Activated CD4-positive, alpha-beta T cell treated with anti-CD3 and anti-CD28 coated beads, Interleukin-2, Interleukin-6, amounts not matched to agents 100 ng/mL and 50 ng/mL, durations not matched to agents 16 hours and 8 hours (primary cell): ENCODE results near the gene DGCR8.

Experiments
- DNase-seq: peaks from one replicate; pipeline ENCODE4 v3.0.0-alpha.2; 2020

The DGCR8 gene

DNA sequence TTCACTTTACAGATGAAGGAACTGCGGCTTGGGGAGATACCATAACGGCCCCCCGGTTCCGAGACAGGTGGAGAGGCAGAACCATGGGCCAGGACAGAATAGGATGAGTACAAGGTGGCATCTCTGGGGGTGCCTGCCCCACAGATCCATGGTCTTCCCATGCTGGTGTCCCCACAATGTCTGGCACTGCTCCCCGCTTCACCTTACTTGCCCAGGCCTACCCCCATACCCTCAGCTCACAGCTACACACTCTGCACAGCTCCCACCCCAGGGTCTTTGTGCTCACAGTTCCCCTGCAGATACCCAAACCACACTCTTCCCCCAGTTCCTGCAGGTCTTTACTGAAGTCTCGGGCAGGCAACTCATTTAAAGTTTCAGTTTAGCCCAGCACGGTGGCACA, 11.4 kb upstream of the DGCR8 start:
- DNase-seq: no peak

DNA sequence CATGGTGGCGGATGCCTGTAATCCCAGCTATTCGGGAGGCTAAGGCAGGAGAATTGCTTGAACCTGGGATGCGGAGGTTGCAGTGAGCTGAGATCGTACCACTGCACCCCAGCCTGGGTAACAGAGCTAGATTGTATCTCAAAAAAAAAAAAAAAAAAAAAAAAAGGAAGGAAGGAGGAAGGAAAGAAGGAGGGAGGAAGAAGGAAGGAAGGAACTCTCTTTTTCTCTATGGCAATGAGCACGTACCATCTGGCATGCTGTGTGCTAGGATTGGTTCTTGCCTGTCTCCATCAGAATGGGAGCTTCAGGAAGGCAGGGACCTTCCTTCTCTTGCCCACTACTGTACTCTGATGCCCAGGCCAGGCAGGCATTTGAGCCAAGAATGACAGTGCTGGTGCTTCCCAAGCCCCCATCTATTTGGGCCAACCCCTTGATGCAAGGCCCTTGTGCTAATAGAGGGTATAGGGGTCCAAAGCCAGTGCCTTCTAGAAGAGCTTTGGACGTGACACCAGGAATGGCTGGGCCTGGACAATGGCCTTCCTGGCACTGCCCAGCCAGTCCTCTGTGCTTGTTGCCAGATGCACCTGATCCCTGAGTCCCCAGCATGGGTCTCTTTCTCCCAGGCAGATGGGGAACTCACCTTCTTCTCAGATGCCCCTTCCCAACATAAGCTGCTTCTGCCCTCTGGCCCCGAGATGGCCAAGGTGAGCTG, 10.6 kb upstream of the DGCR8 start:
- DNase-seq: no peak

DNA sequence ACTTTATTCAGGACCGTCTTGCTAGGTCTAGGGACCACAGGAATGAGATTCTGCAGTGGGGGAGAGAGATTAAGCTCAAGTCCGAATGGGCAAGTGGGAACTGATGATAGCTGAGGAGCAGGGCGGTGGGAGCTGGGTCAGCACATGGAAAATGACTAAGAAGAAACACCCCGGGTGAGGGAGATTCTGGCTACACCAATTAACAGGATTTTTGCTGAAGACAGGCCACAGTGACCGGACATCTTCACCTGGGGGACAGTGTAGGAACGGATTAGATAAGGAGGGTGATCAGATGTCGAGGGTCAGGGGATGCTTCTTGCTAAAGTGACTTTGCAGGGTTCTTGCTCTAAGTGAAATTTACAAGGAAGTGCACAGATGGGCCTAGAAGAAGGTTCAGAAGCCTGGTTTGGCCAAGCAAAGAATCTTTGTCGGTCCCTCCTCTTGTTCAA, 8.5 kb upstream of the DGCR8 start:
- no peak for DNase-seq

DNA sequence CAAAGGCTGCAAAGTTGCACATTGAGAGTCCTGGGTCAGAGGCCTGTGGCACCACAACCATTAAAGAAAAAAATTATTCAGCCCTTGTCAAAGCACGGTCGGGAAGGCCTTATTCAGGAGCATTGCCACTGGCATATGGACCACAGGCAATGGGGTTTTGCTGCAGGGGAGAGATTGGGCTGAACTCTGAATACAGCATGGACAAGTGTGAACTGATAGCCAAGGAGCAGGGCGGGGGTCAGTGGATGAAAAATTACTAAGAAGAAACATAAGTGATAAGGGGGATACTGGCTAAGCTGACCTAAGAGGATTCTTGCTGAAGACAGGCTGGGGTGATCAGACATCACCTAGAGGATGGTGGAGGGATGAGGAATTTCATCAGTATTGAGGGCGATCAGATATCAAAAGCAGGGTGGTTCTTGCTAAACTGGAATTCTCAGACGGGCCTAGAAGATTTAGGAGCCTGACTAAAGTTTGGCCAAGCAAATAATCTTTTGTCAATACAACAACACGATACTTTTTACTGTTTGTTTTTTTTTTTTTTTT, 3.3 kb upstream of the DGCR8 start:
- DNase-seq: no peak

DNA sequence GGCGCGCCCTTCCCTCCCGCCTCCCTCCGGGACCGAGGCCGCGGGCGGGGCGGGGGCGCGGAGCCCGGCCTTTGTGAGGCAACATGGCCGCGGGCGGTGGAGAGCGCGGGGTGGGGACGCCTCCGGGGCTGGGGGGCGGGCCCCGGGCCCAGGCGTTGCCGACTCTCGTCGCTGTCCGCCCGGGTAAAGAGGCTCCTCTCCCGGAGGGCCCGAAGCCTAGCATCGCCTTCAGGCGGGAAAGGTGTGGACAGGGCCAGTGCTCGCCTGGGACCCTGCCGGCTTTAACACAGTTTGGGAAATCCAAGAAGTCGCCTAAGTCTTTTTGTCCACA, 369 bp downstream of the DGCR8 start:
- DNase-seq: peak; percentile 76

DNA sequence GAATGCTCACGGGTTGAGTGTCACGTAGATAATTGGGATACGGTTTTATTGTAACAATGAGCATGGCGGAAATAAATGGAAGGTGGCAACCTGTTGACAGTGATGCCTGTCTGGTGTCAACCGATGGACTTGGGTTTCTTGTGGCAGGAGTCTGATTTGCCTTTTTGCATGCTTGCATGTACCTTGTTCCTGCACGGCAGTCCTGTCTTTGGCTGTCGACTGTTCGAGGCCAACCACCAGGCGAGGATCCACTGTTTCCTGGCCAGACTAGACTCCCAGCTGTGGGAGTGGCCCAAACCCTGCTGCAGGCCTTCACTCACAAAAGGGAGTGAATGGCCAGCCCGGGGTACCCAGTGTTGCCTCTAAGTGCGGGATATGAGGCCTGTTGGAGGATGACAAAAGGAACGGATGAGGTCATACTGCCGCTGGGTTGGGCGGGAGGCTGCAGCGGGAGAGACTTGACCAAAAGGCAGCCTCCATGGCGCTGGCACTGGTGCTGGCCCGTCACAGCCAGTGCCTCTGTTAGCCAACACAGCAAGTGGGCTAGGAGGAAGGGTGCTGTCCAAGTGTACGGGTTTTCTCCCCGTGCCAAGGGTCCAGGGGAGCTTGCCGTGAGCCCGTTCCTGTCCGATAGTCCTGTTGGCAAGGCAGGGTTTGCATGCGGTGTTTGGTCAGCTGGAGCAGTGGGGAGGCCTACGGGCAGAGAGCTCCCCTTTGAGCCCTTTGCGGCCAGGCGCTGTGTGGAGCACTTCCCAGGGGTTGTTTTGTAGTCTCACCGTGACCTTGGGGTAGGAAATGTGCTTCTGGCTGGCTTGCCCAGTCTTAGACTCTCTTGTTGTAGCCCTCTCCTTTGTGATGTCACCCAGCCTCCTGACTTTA, 974 bp downstream of the DGCR8 start:
- DNase-seq: peak; percentile 26

DNA sequence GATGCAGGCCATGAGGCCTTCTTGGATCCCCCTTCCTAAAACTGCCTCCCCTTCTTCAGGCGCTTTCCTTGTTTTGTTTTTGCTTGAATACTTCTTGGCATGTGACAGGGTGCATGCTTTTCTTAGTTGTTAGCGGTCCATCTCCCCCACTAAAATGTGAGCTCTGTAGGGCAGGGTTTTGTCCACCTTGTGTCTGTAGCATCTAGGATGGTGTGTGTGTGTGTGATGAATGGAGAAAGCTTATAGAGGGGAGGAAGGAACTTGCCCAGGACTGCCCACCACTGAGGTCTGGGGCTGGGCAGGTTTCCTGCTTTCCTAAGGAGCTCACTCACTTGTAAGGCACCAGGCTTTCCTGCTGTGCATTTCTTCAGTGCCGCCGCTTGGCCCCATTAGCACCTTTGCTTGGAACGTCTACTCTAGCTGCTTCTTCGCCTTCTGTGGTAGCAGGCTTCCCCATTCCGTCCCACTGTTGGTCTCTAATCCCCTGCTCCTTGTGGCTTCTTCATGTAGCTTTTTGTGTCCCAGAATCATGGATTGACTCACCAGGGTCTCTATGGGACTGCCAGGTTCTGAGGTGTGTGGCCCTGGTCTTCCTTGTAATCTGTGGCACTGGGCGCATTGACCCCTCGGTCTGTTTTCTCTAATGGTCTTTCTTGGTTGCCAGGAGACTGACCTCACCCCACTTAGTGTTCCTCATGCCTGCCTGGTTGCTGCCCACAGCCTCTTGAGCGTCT, 3.3 kb downstream of the DGCR8 start:
- no peak for DNase-seq

DNA sequence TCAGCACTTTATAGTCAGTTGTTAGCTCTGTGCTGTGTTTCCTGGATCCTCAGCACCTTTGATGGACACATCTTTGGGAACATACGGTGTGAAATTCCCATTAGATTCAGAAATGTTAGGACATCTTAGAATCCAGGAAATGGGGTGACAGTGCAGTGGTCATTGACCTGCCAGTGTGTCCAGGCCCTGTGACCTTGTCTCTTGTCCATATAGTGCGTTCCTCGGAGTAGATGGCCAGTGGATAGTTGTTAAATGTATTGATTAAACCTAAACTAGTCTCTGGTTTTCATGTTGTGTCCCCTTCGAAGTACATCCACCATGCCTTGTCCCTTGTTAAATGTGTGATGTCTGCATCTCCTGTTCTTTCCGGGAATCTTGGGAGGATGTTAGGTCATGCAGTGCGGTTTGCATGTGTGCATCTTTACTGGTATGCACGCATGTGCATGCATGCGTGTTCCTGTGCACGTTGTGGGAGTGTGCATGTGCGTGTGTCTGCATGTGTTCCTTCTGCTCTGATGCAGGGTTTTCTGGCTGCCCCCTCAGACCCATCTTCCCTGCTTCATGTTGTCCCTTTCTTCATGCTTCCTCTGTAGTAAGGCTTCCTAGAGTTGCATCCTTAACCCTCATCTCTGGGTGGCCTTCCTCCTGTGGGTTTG, 4.0 kb downstream of the DGCR8 start:
- DNase-seq: no peak

DNA sequence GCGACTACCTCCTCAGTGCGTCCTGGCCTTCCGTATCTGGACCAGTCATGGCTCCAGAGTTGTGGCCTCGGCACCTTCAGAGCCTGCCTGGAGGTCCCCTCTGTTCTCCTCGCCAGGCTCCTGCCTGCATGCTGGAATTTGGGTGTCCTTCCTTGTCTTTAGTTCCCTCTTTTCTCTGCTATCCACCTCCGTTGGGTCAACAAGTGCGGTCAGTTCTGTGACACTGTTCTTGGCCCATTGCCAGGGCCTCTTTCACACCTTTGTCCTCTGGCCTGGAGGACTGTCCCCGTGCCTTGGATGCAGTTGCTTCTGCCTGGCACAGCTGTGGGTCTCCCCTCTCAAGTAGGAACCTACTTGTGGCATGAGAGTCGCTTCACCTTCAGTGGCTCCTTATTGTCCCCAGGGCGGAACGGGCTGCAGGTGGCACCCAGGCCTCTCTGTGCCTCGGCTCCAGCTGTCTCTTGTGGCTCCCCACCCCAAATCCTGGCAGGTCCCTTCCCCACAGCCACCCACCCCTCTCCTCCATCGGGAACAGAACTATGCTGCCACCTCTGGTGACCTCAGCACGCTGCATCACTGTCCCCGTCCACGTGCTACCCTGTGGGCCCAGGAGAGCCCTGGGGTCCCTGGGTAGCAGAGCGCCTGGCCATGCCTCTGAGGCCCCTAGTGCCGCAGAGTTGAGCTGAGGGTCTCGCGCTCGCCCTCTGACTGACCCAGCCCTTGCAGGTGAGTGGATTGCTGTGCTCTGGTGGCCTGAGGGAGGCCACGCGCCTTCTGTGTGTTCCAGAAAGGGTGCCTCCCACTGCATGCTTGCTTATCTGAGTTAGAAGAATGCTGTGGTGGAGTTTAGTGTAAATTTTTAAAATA, 4.7 kb downstream of the DGCR8 start:
- DNase-seq: peak; percentile 36

- DNase-seq: no peak
These were observed 5.6 kb downstream of the DGCR8 start for GRCh38 chr22:20085651-20086050.

GRCh38 chr22:20086101-20086599, 6.1 kb downstream of the DGCR8 start:
- no peak for DNase-seq

GRCh38 chr22:20086763-20087162, 6.7 kb downstream of the DGCR8 start:
- no peak for DNase-seq

DNA sequence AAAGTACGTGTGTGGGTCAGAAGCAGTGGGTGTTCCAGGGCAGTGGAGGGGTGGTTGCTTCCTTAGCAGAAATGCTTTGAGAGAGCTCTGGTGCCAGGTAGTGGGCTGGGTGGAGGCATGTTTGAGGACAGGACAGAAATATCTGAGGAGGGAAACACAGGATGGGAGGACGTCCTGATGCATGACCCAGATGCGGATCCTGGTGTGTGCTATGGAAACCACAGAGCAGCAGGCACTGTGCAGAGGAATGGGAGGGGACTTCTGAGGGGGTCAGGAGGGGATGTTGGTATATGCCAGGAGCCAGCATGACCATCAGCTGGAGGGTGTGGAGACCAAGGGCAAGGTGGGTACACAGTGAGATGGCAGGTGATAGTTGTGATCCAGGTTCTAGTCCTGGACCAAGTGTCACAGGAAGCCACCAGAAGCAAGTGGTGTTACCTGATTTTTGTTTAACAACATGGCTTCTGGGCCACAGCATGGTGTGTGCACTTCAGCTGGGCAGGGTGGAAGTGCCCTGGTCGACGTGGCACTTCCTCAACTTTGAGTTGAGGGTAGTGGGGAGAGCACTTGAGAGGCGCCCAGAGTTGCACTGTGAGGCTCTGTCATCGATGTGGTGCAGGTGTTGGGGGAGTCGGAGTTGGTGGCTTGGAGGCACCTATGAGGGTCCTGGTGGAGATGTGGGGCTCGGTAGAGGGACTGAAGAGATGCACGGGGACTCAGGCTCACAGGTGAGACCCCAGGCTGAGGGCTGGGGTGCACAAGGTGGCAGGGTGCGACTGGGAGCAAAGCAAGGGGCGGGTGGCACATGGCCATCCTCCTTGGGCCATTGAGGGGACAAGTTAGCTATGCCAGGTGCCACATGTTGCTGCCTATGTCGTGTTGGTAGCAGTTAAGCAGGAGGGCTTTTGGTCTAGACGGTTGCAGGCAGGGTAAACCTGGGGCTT, 7.5 kb downstream of the DGCR8 start:
- DNase-seq: no peak

DNA sequence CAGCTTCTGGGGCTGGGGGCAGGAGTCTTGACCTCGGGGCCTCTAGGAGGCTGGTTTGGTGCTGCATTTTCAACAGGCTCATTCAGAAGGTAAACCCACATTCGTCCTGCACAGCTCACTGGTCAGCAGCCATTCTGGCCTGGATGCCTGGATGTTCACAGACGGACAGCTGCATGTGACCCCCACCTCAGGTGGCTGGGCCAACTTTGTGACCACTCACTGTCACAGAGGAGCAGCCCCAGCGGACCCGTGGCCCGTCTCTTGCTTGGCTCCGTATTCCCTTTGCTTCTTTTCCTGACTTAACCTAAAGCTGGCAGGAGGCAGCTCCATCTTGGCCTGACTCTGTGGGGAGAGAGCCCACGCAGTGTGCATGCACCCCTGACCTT, 8.2 kb downstream of the DGCR8 start:
- DNase-seq: no peak

DNA sequence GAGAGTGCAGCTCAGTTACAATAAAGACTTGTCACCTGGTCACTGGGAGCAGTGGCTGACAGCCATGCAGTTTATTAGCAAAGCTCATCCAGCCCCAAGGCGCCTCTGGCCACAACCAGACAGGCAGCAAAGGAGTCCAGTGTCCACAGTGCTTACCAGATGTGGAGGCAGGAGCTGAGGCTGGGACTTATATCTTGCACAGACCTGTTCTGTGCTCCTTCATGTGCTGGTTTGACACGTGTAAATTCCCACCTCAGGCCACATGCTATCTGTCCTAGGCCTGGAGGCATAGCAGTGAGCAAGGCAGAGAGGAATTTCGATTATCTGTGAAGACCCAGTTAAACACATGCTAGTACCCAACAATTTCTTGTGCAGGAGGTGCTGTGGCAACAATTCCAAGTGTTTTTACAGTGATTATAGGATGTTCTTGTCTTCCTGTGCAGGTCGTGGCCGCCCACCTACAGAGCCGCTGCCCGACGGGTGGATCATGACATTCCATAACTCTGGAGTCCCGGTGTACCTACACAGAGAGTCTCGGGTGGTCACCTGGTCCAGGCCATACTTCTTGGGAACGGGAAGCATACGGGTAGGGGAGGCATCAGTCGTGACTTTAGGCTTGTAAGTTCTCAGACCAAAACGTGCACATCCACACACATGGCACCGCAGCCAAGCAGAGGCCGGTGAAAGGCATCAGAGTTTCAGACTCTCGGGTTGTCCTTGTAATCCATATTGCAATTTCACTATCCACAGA, 9.4 kb downstream of the DGCR8 start:
- no peak for DNase-seq

DNA sequence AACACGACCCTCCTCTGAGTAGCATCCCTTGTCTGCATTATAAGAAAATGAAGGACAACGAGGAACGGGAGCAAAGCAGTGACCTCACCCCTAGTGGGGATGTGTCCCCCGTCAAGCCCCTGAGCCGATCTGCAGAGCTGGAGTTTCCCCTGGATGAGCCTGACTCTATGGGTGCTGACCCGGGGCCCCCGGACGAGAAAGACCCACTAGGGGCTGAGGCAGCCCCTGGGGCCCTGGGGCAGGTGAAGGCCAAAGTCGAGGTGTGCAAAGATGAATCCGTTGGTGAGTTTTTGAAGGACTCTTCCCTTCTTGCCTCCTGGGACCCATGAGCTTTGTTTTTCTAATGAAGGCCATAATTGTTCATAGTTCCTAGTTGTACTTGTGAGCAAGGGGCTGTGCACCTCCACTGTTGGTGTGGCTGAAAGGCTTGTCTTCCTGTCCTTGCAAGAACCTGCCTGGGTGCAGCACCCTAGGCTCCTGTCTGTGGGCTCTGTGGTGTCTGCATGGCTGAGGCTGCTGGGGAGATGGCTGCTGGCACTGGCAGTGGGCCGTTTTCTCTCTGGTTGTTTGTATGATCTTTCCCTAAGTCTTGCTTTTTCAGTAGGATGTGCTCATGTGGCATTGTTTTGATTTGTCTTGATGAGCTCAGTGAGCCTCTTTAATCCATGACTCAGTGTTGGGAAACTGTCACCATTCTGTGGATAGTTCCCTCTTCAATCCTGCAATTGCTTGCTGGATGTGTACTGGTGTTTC, 10.1 kb downstream of the DGCR8 start:
- no peak for DNase-seq

- no peak for DNase-seq
These were observed 10.7 kb downstream of the DGCR8 start for GRCh38 chr22:20090730-20091240.

DNA sequence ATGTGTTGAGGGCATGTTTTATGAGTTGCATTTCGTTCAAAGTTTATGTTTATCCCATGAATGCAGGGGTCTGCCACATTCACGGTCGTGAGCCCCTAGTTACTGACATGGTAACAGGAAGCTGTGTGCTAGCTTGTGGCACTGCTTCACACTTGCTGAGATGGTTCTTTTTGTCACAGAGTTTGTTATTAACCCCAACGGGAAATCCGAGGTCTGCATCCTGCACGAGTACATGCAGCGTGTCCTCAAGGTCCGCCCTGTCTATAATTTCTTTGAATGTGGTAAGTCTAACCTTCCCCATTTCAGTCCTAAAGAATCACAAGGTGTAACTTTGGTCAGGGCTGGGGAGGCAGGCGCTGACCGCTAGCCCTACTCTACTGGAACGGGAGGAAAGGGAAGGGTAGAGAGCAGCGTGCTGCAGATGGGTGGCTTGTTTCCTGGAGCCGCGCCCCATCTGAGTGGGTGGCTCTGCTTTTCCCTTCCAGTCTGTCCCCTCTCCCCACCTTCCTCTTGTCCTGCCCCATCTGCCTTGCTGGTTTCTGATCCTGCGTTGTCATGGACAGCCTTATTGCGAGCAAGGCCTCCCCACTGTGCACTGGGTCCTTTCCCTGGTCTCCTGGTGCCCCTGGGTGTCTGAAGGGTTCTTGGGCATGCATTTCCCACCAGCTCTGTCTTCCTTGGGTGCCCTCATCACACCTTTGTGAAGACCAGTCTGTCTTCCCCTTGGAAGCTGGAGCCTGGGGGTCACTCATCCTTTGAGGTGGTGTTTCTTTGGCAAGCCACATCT, 11.8 kb downstream of the DGCR8 start:
- DNase-seq: no peak
